ENCODE measurements around the gene MAD1L1.
A peak's percentile ranks its signal among the peaks of the same experiment; 100 is the strongest.
"Not testable (repeated sequence)": the region's sequence is repeated elsewhere in the genome, so short reads cannot be mapped to it uniquely, and the experiment has no call there.

The MAD1L1 gene

DNA sequence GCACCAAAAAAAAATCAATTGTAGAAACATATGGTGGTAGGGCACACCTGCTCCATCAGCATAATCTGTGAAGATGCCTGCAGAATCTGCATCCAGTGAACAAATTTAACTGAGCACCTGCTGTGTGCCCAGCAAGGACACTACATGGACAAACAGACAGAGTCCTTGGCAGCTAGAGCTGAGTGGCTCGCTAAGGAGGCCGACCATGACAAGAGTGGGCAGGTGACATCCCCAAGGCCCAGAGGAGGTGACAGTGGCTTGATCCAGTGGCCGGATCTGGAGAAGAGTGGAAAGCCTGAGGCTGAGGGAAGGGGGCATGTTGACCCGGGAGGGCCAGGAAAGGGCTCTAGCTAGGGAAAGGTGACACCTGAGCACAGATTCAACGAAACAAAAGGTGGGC, 68.1 kb downstream of the MAD1L1 start:
- TF ChIP-seq, protein P1, sequence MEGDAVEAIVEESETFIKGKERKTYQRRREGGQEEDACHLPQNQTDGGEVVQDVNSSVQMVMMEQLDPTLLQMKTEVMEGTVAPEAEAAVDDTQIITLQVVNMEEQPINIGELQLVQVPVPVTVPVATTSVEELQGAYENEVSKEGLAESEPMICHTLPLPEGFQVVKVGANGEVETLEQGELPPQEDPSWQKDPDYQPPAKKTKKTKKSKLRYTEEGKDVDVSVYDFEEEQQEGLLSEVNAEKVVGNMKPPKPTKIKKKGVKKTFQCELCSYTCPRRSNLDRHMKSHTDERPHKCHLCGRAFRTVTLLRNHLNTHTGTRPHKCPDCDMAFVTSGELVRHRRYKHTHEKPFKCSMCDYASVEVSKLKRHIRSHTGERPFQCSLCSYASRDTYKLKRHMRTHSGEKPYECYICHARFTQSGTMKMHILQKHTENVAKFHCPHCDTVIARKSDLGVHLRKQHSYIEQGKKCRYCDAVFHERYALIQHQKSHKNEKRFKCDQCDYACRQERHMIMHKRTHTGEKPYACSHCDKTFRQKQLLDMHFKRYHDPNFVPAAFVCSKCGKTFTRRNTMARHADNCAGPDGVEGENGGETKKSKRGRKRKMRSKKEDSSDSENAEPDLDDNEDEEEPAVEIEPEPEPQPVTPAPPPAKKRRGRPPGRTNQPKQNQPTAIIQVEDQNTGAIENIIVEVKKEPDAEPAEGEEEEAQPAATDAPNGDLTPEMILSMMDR (conservative IDR thresholded peaks at IDR 0.05), result no peak
- peak overlapping the region; percentile 71 for H3K27ac ChIP-seq

DNA sequence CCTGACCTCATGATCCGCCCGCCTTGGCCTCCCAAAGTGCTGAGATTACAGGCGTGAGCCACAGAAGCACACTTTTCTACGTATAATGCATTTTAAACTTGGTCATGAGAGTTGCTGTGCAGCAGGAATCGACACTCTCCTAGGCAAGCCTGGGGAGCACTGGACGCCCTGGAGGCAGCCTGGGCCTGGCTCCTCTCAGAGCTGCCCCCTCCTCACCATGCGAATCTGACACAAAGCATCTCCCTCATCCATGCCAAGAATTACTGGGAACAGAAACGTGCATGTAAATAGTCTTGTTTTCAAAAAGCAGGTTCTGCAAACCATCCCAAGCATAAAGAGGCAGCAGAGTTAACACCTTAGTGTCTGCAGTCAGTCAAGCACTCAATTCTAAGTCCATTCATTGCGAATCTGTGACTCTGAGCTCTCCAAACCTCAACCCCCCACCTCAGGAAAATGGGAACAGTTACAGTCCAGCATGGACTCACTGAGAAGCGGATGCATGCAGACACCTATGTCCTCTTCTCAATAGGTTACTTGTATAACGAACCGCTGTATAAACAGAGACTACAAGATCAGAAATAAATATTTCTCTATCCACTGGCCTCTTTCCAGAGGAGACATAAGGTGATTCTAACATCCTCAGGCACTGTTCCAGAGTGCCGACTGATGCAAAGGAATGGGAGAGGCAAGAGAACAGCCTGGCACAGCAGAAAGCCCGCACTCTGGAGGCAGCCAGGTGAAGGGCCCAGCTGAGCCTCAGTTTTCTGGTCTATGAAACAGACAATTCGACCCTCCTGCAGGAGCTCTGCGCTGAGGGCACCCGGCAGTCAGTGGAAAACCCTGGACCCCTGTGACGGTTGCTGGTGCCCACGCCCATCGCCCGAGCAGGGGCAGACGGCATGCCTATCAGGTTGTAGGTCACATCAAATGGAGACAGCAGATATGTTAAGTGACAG, 68.9 kb downstream of the MAD1L1 start:
- TF ChIP-seq, protein P1 (conservative IDR thresholded peaks at IDR 0.05), result peak; percentile 34
- H3K27ac ChIP-seq, result peak overlapping the region; percentile 71

DNA sequence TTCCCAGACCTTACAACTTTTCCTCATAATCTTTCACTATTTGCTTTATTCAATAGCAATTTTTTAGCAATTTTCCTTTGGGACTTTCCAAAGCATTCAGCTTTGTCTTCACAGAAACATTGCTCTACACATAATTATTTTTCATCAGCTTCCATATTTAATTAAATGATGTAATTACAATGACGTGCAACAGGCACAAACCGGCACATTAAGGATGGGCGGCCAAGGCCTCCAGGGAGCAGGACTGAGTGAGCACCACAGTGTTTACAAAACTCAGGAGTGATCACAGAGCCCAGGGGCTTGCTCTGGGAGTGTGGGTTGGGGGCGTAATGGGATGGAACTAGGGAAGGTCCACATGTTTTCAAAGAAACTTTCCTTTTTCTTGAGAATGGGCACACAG, 69.8 kb downstream of the MAD1L1 start:
- peak overlapping the region; percentile 71 for H3K27ac ChIP-seq
- TF ChIP-seq, protein P1 (conservative IDR thresholded peaks at IDR 0.05), result no peak

DNA sequence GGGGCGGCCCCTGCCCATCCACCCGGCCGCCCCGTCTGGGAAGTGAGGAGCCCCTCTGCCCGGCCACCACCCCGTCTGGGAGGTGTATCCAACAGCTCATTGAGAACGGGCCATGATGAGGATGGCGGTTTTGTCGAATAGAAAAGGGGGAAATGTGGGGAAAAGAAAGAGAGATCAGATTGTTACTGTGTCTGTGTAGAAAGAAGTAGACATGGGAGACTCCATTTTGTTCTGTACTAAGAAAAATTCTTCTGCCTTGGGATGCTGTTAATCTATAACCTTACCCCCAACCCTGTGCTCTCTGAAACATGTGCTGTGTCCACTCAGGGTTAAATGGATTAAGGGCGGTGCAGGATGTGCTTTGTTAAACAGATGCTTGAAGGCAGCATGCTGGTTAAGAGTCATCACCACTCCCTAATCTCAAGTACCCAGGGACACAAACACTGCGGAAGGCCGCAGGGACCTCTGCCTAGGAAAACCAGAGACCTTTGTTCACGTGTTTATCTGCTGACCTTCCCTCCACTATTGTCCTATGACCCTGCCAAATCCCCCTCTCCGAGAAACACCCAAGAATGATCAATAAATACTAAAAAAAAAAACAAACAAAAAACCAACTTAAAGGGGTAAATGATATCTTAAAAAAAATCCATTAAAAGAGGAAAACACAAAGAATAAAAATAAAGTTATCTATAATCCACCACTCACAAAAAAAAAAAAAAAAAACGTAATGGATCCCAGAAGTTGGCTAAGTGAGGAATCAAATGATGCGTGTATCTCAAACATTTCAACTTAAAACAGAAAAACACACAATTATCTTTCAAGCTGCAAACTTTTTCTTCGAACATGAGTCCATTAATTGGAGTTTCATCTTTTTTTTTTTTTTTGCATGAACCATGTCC, 70.5 kb downstream of the MAD1L1 start:
- H3K27ac ChIP-seq, result not testable (repeated sequence)

DNA sequence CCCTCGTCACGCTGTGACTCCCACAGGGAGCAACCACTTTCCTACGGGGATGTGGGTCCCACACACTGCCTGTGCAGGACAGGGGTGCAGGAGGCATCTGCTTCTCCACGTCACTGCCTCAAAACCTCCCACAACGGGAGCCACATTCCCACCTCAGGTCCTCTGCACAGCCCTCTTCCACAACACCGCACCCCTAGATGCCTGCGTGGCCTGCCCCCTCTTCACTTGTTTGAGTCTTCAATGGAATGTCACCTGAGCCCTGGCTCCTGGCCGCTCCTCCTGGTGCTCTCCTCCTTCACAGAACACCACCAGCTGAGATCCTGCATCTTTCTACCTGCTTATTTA, 73.6 kb downstream of the MAD1L1 start:
- TF ChIP-seq, protein P1 (conservative IDR thresholded peaks at IDR 0.05), result no peak
- no peak overlapping the region for H3K27ac ChIP-seq

DNA sequence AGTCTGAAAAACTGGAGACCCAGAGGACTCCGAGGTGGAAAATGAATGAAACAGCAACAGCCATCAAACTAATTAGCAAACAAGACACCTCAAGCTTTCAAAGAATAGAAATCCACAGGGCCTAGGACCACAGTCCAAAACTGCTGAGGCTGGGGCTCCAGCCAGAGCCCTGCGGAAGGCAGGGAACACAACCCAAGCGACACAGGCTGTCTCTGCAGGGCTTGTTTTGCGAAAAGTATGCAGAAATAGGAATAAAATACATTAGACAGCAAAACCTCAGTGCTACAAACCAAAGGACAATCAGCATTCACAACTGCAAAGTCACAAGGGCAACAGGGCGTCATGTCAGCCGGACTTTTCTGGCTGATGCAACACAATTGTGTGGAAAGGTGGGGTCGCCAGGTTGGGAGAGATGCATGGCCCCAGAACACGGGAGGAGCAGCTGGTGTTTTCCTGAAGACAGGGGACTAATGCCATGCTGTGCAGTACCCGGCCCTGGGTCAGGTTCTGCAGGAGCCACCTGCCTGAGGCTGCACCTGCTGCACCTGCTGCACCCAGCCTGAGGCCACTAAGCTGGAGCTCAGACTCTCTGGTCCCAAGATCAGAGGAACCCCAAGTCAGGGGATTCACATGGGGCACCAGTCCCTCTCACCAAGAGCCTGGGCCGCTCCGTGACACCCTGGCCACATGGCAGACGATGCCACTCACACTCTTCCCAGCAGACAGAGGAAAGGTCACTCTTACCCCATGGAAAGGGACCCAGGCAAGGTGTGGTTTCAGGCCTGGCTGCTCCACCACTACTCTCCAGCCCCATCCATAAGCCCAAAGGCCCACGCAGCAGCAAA, 74.2 kb downstream of the MAD1L1 start:
- peak overlapping the region; percentile 46 for H3K27ac ChIP-seq
- TF ChIP-seq, protein P1 (conservative IDR thresholded peaks at IDR 0.05), result no peak

DNA sequence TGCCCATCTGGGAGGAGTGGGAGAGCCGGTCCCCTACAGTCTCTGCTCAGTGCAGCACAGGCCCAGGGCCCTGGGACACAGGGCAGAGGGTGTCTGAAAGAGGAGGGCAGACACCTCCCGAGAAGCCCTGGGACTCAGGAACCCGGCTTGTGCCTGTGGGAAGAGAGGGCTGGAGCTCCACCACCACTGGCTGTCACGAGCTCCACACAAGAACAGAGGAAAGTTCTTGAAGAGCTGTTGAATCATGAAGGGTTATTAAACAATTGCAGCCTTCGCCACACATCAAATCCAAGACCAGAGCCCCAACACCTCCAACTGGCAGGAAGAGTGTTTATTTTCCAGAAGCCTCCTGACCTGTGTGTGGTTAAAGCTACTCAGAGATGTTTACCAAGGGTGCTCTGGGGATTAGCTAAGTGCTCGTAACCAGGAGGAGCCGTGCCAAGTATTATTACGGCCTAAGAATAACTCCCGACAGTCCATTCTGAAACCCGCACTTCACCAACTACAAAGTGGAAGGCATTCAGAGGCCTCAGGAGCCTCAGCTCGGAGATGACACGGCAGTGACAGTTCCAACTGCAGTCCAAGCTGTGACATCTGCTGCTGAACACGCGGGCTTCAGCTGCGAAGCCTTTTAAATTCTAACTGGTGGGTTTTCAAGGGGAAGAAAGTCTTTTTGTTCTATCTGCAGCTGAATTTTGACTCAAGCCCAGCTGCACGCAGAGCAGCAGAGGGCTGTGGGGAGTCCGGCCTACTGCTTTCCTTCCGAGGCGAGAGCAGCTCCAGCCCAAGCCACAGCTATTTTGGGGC, 75.1 kb downstream of the MAD1L1 start:
- peak overlapping the region; percentile 46 for H3K27ac ChIP-seq
- TF ChIP-seq, protein P1 (conservative IDR thresholded peaks at IDR 0.05), result no peak
